HG03575 (cell line): Measurements from ENCODE around the gene DEFB127.
"Not testable (repeated sequence)": the region's sequence is repeated elsewhere in the genome, so short reads cannot be mapped to it uniquely, and the experiment has no call there.

Experiments used
- ATAC-seq: cut with Tn5 transposase; IDR thresholded peaks from one replicate; pipeline ENCODE4 v1.9.1; 2021; ENCODE audit not compliant: unreplicated experiment, insufficient number of reproducible peaks, low FRiP score; ENCODE audit errors: extremely low read depth

The DEFB127 gene

DNA sequence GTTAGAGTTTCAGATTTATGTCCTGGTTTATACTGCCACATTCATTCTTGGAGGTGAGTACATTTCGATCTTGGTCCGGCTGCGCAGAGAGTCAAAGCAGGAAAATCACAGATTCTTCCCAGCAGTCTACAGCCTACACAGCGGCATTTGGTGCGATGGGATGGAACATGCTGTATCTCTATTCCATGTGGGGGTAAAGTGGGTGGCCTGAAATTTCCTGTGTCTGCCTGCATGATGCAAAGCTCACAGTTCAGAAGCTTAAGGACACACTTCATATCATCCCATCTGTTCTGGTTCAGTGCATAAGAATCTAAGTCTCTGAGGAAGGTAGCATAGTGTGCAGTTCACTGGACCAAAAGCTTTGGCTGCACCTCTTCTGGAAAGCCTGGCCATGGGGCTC, at the start of gene DEFB127:
Gene DEFB127, plus strand, starts transcription at position 301 of the 400 bp plus-strand sequence. Its CDS starts 91 bp downstream, at position 392.
- ATAC-seq, result no peak

DNA sequence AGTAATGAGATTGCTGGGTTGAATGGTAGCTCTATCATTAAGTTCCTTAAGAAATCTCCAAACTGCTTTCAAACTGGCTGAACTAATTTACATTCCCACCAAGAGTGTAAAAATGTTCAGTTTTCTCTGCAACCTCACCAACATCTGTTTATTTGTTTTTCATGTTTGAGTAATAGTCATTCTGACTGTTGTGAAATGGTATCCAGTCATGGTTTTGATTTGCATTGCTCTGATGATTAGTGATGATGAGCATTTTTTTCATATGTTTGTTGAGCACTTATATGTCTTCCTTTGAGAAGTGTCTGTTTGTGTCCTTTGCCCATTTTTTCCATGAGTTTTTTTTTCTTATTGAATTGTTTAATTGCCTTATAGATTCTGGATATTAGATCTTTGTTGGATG, 44.9 kb upstream of the DEFB127 start:
- no peak for ATAC-seq

DNA sequence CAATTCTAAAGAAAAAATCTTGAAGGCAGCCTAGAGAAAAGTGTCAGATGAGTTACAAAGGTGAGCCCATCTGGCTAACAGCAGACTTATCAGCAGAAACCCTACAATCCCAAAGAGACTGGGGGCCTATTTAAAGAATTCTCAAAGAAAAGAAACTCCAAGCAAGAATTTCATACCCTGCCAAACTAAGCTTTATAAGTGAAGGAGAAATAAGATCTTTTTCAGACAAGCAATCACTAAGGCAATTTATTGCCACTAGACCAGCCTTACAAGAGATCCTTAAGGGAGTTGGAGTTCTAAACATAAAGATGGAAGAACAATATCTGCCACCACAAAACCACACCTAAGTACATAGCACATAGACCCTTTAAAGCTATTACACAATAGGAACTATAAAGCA, 39.7 kb upstream of the DEFB127 start:
- no peak for ATAC-seq

GRCh38 chr20:129786-130323, 27.4 kb upstream of the DEFB127 start:
- not testable (repeated sequence) for ATAC-seq

DNA sequence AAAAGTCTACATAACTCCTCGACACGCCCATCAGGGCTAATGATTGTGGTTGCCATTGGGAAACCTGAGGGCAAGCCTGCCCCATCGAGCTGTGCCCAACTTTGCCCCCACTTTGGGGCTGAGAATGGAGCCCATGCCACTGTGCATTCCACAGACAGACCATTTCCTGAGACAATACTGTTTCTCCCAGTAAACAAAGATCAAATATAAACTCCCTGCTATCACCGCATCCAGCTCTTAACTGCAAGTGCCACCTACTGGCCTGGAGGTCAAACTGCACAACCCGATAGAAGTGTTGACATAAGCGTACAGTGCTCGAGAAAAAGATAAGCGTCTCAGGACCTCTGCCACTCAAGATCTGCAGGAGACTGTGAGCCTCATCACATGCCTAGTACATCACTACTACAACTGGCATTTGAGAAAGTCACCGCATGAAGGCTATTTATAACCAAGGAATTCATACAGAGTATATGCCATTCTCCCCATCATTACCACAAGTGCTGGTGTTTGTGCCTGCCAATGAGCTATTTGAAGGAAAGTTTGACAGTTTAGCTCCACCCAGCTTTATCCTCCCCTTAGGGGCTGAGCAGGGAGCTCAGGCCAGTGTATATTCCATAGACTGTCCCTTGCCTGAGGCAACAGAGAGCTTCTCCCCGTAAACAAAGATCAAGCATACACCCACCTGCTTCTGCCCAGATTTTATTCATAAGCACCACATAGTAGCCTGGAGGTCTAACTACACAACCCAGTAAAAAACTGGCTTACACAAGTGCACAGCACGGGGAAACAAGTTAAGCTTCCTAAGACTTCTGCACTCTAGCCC, 19.4 kb upstream of the DEFB127 start:
- ATAC-seq, result no peak

GRCh38 chr20:142290-142689, 15.0 kb upstream of the DEFB127 start, which contains the start of gene DEFB126:
Gene DEFB126 (plus strand): TSS chr20:142590. CDS start chr20:142629, 39 bp downstream.
- ATAC-seq, result no peak

DNA sequence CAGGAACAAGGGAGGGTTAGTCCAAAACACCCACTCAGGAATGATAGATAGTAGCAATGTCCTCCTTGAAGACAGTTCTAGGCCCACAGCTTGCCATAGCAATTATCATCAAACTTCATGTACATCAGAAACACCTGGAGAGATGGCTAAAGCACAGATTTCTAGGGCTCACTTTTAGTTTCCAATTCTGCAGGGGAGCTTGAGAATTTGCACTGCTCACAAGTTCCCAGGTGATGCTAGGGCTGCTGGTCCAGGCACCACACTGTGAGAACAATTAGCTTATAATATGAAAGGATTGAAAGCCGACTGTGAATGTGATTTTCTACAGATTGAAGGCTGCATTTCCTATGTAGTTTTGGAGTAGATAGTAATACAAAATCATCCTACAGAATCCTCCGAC, 11.4 kb upstream of the DEFB127 start:
- ATAC-seq, result no peak

GRCh38 chr20:152131-152530, 5.1 kb upstream of the DEFB127 start:
- no peak for ATAC-seq

DNA sequence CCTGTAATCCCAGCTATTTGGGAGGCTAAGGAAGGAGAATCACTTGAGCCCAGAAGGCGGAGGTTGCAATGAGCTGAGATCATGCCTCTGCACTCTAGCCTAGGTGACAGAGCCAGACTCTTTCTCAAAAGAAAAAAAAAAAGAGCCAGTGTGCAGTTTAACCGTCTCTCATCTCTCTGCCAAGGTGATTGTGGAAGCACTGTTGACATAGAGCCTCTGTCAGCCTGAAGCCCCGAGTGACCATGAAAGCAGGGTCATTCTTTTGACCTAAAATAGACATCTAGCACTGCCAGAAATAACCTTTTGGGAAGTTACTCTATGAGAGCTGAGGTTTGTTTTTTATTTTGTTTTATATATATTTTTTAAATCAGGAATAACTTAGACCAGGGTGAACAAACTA, 7.4 kb downstream of the DEFB127 start:
- no peak for ATAC-seq

- no peak for ATAC-seq
These were observed 11.6 kb downstream of the DEFB127 start for GRCh38 chr20:168876-169275.

DNA sequence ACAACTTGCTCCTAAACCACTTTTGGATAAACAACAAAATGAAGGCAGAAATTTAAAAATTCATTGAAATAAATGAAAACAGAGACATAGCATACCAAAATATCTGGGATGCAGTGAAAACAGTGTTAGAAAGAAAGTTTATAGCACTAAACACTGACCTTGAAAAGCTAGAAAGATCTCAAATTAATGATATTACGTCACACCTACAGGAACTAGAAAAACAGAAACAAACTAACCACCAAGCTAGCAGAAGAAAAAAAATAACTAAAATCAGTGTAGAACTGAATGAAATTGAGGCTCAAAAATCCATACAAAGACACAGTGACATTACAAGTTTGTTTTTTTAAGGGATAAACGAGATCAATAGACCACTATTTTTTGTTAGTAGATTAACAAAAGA, 27.0 kb downstream of the DEFB127 start:
- no peak for ATAC-seq

DNA sequence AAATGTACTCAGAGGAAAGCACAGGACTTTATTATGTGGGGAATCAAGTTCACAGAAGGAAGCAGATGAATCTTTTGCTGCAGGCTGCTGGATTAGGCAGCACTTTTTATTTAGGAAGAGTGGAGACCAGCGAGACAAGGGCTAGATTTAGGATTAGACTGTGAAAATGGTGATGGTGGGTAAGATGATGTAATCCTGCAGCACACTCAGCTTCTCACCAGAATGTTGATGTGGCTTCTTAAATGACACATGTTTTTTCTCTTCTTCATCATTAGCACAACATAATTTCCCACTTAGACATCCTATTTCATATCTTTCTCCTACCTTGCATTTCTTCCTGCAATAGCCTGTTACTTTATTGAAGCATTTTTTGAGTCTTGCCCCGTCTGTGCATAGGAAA, 30.5 kb downstream of the DEFB127 start:
- ATAC-seq, result no peak

GRCh38 chr20:189611-190010, 32.4 kb downstream of the DEFB127 start, which contains the start of gene DEFB128:
Gene DEFB128 (minus strand): TSS chr20:189711. CDS start chr20:189623, 88 bp downstream.
- ATAC-seq, result no peak

- ATAC-seq, result no peak
These were observed 41.0 kb downstream of the DEFB127 start for GRCh38 chr20:198225-198624.

GRCh38 chr20:199996-200395, 42.7 kb downstream of the DEFB127 start:
- ATAC-seq, result no peak

DNA sequence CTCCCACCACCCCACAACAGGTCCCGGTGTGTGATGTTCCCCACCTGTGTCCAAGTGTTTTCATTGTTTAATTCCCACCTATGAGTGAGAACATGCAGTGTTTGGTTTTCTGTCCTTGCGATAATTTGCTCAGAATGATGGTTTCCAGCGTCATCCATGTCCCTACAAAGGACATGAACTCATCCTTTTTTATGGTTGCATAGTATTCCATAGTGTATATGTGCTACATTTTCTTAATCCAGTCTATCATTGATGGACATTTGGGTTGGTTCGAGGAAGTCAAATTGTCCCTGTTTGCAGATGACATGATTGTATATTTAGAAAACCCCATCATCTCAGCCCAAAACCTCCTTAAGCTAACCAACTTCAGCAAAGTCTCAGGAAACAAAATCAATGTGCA, 46.4 kb downstream of the DEFB127 start:
- not testable (repeated sequence) for ATAC-seq
